Fibroblast of skin of right quadriceps (primary cell): ENCODE measurements around the gene CCL17.
"Not testable (repeated sequence)": the region's sequence is repeated elsewhere in the genome, so short reads cannot be mapped to it uniquely, and the experiment has no call there.

Experiments
- DNase-seq: peaks from one replicate; pipeline ENCODE4 v3.0.0-alpha.2; 2013

The CCL17 gene

DNA sequence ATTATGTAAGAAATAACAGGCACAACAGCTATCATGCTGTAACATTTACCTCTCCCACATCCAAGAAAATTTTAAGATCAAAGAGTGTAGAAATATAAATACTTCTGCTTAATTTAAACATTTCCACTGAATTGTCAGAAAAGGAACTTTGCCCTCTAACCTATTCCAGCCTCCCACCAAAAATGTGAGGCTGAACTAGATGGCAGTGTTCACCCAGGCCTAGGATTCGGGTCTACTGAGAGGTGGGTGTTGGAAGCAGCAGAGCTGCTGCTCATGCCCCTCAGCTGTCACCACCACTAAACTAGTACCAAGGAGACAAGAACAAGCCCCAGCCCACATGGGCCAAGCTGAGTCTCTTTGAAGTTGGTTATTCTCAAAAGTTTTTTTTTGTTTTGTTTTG, 31.3 kb downstream of the CCL17 start:
- no peak for DNase-seq

- not testable (repeated sequence) for DNase-seq
Measured at GRCh38 chr16:57439947-57440346, 35.4 kb downstream of the CCL17 start.

DNA sequence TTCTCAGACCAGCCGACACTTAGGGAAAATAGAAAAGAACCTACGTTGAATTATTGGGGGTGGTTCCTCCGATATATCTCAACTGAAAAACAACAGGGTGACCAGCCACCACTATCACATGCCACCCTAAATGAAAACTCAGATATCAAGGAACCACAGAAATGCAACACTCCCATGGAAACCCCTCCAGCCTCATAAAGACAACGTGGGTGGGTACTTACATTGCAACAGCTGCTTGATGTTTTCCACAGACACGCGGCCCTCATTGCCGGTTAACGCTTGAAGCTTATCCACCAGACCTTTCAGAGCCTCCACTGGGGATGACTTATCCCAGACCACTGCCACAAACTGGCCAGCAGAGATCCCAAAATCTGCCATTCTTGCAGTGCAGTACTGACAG, 36.0 kb downstream of the CCL17 start:
- not testable (repeated sequence) for DNase-seq

DNA sequence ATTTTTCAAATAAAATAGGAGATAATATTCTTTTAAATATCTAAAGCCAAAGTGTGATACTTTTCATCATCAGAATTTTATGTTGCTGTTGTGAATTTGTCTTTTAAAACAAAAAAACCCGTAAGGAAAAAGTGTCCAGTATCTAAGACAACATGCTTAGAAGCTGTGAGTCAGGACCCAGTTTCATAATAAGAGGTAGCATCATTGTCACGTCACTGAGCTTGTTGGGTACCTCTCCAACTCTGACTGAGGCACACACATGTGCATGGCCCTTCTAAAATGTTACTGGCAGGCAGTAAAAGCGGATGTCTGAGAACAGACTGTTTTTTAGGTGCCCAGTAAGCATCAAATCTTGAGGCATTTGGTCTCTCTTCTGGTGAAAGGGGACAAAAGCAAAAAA, 40.1 kb downstream of the CCL17 start:
- no peak for DNase-seq

DNA sequence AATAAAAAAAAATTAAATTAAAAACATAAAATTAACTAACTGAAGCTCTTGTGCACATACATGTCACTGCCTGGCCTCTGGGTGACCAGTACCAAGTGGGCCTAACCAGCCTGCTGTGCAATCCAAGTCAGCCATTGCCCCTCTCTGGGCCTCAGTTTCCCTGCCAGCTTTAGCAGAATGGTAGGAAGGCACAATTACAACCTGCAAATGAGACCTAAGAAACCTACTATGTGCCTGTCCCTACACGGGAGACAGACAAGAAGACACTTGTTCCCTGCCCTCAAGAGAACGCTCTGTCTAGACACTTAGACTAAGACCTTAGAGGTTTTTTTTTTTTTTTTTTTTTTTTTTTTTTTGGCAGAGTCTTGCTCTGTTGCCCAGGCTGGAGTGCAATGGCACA, 40.9 kb downstream of the CCL17 start:
- DNase-seq = no peak

GRCh38 chr16:57446531-57447185, 42.1 kb downstream of the CCL17 start:
- peak; percentile 6 for DNase-seq

- peak; percentile 92 for DNase-seq
Measured at GRCh38 chr16:57447186-57447962, 42.8 kb downstream of the CCL17 start, which contains the start of the genes CIAPIN1 and COQ9. Gene CIAPIN1, minus strand, starts transcription at chr16:57447385. Its CDS starts 6,457 bp downstream, at chr16:57440928. Gene COQ9, plus strand, starts transcription at chr16:57447479. Its CDS starts 27 bp downstream, at chr16:57447506.

DNA sequence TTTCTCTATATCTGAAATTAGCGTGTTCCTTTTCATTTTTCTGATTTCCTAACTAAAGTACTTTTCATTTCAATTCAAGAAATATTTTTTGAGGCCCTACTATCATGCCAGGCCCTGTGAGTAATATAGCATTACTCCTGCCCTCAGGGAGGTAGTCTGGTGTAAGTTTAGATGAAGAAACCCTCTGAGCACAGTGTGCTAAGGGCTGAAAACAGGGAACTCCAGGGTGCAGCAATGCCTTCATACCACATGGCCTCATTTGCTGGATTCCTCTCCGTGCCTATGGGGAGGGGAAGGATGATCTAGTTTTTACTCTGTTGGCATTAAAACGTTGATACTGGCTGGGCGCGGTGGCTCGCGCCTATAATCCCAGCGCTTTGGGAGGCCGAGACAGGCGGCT, 47.5 kb downstream of the CCL17 start:
- no peak for DNase-seq

DNA sequence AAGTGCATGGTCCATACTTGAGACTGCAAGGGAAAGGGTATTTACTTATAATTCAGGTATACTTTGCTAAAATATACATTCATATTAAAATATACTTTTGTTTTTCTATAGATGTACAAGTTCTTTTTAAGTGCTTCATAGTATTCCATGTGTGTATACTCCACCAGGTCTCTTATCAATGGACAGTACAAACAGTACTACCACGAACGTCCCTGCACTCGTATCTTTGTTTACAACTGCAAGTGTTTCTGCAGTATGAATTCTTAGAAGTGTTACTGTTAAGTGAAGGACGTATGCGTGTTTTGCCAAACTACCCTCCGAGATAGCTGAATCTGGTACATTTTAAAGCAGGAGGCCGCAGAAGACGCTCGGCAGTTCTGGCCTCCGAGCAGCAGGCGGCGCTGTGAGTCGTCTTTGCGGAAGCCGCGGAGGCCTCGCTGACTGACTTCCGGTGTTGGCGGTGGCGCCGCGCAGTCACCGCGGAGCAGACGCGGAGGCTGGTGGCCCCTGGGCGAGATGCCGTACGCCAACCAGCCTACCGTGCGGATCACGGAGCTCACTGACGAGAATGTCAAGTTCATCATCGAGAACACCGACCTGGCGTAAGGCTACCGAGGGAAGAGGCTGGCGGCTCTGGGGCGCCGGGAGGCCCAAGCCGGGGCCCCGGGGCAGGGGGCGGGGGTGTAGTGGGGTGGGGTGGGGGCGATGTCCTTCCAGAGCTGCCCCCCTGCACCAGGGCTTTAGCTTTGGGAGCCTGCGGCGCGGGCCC, 57.8 kb downstream of the CCL17 start, which contains the start of gene POLR2C:
POLR2C (plus strand) TSS at position 471 of the 769 bp plus-strand sequence; CDS start at position 517, 46 bp downstream.
- peak; percentile 80 for DNase-seq

DNA sequence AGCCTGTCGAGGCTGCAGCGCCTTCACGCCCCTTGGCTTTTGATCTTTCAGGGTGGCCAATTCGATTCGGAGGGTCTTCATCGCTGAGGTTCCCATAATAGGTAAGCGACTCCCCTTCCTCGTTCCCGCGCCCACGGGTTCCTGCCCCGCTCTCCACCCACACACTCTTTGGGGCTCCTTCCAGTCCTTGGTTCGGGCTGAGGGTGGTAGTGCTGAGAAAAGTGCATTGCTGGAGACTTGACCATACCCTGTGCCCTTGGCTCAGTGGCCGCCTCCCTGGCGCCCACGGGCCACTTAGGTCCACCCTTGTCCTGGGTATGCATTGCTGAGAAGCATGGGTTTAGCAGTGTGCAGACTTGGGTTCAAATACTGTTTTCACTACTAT, 58.4 kb downstream of the CCL17 start:
- DNase-seq = no peak

DNA sequence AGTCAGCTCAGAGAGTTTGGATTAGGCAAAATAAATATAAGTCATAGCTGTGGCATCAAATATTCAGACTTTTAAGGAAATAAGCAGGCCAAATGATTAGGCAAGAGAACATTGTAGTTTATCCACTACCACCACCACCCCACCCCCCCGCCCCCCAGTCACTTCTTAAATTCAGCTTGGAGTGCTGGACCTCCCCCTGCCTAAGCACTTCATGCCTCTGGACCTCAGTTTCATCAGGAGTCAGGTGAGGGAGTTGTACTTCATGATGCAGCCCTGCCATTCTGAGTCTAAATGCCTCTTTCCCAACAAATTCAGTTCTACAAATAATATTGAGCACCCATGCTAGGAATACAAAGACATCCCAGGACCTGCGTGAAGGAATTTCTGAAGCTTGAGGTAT, 60.0 kb downstream of the CCL17 start:
- DNase-seq = no peak
